HG03460 (cell line): ENCODE results near the gene KRTAP4-5.
"Not testable (repeated sequence)": the region's sequence is repeated elsewhere in the genome, so short reads cannot be mapped to it uniquely, and the experiment has no call there.

Experiments used
- ATAC-seq: cut with Tn5 transposase; IDR thresholded peaks from one replicate; pipeline ENCODE4 v1.9.1; 2021; ENCODE audit not compliant: unreplicated experiment

Gene KRTAP4-5

DNA sequence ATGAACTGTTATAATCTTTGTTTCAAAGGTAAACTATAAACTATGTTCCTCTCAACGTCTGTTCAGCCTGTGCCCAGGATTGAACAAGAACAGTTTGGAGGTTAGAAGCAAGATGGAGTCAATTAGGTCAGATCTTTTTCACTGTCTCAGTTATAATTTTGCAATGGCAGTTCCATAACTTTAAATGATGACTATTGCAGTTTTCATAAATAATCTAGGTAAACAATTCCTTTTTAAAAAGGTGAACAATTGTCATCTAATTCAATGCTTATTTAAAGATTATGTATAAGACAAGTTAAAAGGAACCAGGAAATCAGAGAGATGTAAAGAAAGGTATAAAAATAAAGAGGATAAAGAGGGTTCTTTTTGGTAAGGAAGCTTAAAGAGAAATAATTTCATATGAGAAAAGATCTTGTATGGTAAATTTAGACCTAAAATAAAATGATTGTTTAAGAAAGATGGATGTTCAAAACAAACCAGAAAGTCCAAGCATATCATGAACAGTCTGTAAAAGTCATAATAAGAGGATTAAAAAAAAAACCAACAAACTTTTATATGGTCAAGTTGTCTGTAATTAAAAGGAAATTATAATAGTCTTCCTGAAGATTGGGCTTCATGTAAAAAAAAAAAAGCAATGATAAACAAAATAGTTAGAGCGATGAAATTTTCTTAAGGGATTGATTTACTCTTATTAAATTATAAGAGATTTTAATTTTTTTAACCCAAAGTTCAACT, 38.3 kb downstream of the KRTAP4-5 start:
- ATAC-seq: no peak

DNA sequence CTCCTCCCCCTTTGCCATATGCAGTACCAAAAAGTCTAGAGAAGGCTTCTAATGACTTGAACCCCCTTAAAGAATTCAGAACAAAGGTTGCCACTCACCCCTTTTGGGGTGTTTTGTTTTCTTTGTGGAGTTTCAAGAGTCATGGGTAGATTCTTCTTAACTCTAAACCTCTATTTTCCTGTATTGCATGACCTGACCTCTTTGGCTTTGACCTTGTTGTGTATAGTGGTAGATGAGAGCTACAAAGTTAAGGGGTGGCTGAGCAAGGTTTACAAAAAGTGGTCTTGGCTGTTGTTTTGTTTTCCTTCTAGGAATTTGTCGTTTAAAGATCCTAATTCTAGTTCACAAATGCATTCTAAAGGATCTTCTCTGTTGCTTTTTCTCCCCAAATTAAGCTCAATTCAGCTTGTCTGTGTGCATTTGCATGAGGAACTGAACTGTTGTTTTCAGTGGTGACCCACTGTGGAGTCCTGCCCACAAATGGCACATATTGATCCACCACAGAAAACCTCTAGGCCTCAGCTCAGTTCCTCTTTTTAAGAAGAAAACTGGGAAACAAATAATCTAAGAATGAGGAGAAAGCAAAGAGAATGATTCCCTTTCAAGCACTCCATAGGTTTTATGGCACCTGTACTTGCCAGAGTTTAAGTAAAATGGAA, 40.8 kb downstream of the KRTAP4-5 start:
- ATAC-seq: not testable (repeated sequence)

DNA sequence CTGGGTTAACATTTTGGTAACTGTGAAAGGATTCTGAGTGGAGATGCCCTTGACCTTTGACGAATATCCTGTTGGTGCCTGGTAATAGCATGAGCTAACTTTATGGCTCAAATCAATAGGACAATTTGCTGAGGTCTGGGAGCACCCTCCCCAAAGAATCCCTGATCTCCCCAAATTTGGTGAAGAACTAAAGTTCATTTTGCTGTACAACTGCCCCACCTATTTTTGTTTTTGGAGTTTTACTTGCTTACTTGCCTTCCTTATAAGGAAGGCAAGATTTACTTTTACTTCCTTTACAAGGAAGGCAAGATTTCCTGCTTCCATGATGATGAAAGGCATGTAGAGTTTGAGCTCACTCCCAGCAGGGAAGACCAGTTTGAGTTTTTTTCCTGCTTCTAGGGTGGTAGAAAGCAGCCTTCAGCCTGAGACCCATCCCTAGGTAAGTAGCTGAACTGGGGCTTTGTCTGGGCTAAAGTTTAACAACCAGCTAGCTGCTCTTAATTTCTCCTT, 41.6 kb downstream of the KRTAP4-5 start:
- no peak for ATAC-seq

GRCh38 chr17:41105347-41105746, 44.3 kb downstream of the KRTAP4-5 start, which contains the start of gene KRTAP4-9:
TSS of gene KRTAP4-9 (plus strand) at chr17:41105389. CDS start at chr17:41105389, 0 bp downstream.
- ATAC-seq: not testable (repeated sequence)

GRCh38 chr17:41104386-41105038, 45.1 kb downstream of the KRTAP4-5 start:
- ATAC-seq: not testable (repeated sequence)

GRCh38 chr17:41103896-41104295, 45.7 kb downstream of the KRTAP4-5 start:
- no peak for ATAC-seq

DNA sequence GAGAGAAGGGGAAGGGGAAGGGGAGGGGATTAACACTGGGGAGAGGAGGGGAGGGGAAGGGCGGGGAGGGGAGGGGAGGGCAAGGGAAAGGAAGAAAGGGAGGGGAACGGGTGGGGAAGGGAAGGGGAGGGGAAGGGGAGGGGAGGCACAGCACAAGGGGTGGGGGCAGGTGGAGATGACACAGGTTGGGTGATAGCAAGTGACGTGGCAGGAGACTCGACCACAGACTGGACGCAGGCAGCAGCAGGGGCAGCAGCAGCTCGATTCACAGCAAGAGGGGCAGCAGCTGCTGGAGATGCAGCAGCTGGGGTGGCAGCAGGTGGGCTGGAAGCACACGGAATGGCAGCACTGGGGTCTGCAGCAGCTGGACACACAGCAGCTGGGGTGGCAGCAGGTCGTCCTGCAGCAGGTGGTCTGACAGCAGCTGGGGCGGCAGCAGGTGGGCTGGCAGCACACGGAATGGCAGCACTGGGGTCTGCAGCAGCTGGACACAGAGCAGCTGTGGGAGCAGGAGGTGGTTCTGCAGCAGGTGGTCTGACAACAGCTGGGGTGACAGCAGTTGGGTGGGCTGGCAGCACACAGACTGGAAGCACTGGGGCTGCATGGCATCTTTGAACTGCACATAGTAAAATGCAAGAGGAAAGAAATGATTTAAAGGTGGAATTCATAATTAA, 47.9 kb downstream of the KRTAP4-5 start, which contains the start of gene KRTAP4-16:
TSS of gene KRTAP4-16 (minus strand) at position 624 of the 674 bp plus-strand sequence. CDS start at position 624, 0 bp downstream.
- ATAC-seq: no peak

DNA sequence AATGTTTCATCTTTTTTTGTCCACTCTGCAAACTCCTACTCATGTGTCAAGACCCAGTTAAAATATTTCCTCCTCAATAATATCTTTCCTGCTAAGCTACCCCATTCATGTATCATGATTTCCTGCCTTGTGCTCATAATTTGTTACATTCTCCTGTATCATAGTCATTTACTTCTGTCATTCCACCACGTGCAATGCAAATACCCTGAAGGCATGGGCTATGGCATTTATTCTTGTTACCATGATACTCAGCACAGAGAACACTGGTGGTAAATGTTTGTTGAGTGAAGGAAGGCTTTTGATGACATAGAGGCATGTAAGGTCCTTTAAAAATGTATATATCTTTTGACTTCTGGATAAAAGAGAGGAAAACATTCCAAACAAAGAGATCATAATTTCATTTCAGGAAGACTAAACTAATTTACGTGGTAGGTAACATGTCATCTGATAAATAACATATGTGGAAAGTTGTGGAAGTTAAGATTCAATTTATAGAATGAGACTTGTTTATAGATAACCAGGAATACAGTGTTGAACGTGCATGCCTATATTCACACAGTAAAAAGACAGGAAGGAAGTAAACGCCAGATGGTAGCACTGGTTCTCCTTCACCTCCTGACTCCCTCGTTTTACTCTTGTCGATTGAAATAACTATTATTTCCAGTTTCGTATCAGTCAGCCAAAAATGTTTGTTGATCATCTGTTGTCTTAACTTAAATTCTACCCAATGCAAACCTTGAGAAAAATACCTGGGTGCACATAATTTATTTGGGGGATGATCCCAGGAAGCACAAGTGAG, 49.7 kb downstream of the KRTAP4-5 start:
- not testable (repeated sequence) for ATAC-seq
